Testis (tissue), 3 donors: Measurements from ENCODE around the gene IL36G. TPM values are rescaled to one million over a fixed set of nuclear protein-coding genes. Genes with fewer than 3 reads are reported as not detected.

Experiments used
- DNase-seq: peaks from one replicate; pipeline ENCODE4 v3.0.0-alpha.2; 2019
- H3K27ac ChIP-seq, 2 donors: fragments of 200-600 bp; sonication (generic); one replicate each; pipeline ENCODE4 v1.5.1; 2019
- H3K27me3 ChIP-seq: fragments of 200-600 bp; sonication (generic); one replicate; pipeline ENCODE4 v1.5.1; 2019
- H3K36me3 ChIP-seq: fragments of 200-600 bp; sonication (generic); one replicate; pipeline ENCODE4 v1.5.1; 2017; ENCODE audit warnings: low read depth; ENCODE audit errors: missing control alignments
- H3K4me1 ChIP-seq: fragments of 200-600 bp; sonication (generic); one replicate; pipeline ENCODE4 v1.5.1; 2019
- H3K4me3 ChIP-seq, 2 donors: fragments of 200-600 bp; sonication (generic); one replicate each; pipeline ENCODE4 v1.5.1; 2017 to 2019
- H3K9me3 ChIP-seq: fragments of 200-600 bp; sonication (generic); one replicate; pipeline ENCODE4 v1.5.1; 2017
- CTCF ChIP-seq, 3 experiments: fragments of 450-650 bp in 2 of 3; fragments of 200-600 bp in 1 of 3; sonication (generic) in 1 of 3; IDR thresholded peaks; one replicate each; pipeline ENCODE4 v1.5.1; 2016 to 2019; ENCODE audit warnings: antibody characterized with exemption in 3 of 3, mild to moderate bottlenecking in 2 of 3, moderate library complexity in 1 of 3
- POLR2A ChIP-seq: fragments of 450-650 bp; IDR thresholded peaks from one replicate; pipeline ENCODE4 v1.6.1; 2017; ENCODE audit warnings: antibody characterized with exemption, mild to moderate bottlenecking, moderate library complexity
- WGBS, 2 donors: methylation state at CpG; one replicate each; pipeline ENCODE4 v1.1.5; 2018; 5-methylcytosine and 5-hydroxymethylcytosine counted together
- intact Hi-C: fragments of 100-400 bp; cut with DNase I; formaldehyde crosslinking; loops from one replicate; pipeline ENCODE4 v1.15.1; 2023; ENCODE audit warnings: low total_unique reads
- polyA plus RNA-seq: library from polyadenylated mRNA; stranded (reverse); fragments of 350-450 nt; fragmentation: Illumina TruSeq; extraction: RNeasy Lipid Tissue Mini Kit (QIAGEN cat#74804); gene quantifications from one replicate; pipeline ENCODE4 v1.2.3, GENCODE V29; 2014; ENCODE audit warnings: low read depth, low replicate concordance; ENCODE audit not compliant: insufficient read depth
- total RNA-seq, 2 donors: library from RNA; depleted of rRNA; stranded (reverse); fragments of >200 nt; gene quantifications; one replicate each; pipeline ENCODE4 v1.2.3, GENCODE V29; 2016

Gene IL36G
- total and polyA plus RNA-seq, 3 donors from 2014 or later = 0.68 TPM; not detected in 2

- Histone ChIP-seq H3K4me1 (no peaks in the 10 kb centered on the region), H3K9me3 (no peaks in the 10 kb centered on the region), H3K4me3 (no peak overlapping the region), H3K36me3 (no peaks in the 10 kb centered on the region), H3K27ac (no peak overlapping the region), H3K27me3 (no peaks in the 10 kb centered on the region)
- WGBS, 2 donors = 90 to 98% methylated on average over 2 of the region's 2 CpGs
- DNase-seq = no peak
- intact Hi-C loops = no loop called here
- TF ChIP-seq POLR2A (no peak), CTCF (IDR thresholded peaks at IDR 0.05) (no peak)
These were observed 16.8 kb downstream of the IL36G start for GRCh38 chr2:112994648-112995047.

GRCh38 chr2:112995346-112995920, 17.6 kb downstream of the IL36G start:
- no peak for DNase-seq
- Histone ChIP-seq H3K9me3 (no peaks in the 10 kb centered on the region), H3K36me3 (no peaks in the 10 kb centered on the region), H3K27ac (no peak overlapping the region), H3K4me3 (no peak overlapping the region), H3K27me3 (no peaks in the 10 kb centered on the region), H3K4me1 (no peaks in the 10 kb centered on the region)
- WGBS, 2 donors = 79 to 81% methylated on average over 14 of the region's 14 CpGs
- no peak for TF ChIP-seq CTCF (IDR thresholded peaks at IDR 0.05)
- intact Hi-C loops = no loop called here

GRCh38 chr2:112996635-112997034, 18.8 kb downstream of the IL36G start:
- intact Hi-C loops = no loop called here
- H3K27ac ChIP-seq = no peak overlapping the region

GRCh38 chr2:112997151-112997550, 19.3 kb downstream of the IL36G start:
- Histone ChIP-seq H3K4me3 (no peak overlapping the region), H3K36me3 (no peaks in the 10 kb centered on the region), H3K27me3 (no peaks in the 10 kb centered on the region), H3K4me1 (no peaks in the 10 kb centered on the region), H3K9me3 (no peaks in the 10 kb centered on the region), H3K27ac (no peak overlapping the region)
- DNase-seq = no peak
- intact Hi-C loops = no loop called here
- 88 to 95% methylated on average over 1 of the region's 1 CpG for WGBS, 2 donors
- TF ChIP-seq CTCF (IDR thresholded peaks at IDR 0.05) (no peak), POLR2A (no peak)

More at GRCh38 chr2:112996635-112997034, 18.8 kb downstream of the IL36G start:
- Histone ChIP-seq H3K4me3 (no peak overlapping the region), H3K4me1 (no peaks in the 10 kb centered on the region), H3K27me3 (no peaks in the 10 kb centered on the region), H3K9me3 (no peaks in the 10 kb centered on the region), H3K36me3 (no peaks in the 10 kb centered on the region)
- WGBS, 2 donors = 82 to 86% methylated on average over 6 of the region's 6 CpGs
- TF ChIP-seq CTCF (IDR thresholded peaks at IDR 0.05) (no peak), POLR2A (no peak)
- DNase-seq = no peak

- Histone ChIP-seq H3K27me3 (no peaks in the 10 kb centered on the region), H3K27ac (no peak overlapping the region), H3K36me3 (no peaks in the 10 kb centered on the region), H3K9me3 (no peaks in the 10 kb centered on the region), H3K4me3 (no peak overlapping the region), H3K4me1 (no peaks in the 10 kb centered on the region)
- WGBS, 2 donors = 71 to 75% methylated on average over 1 of the region's 1 CpG
- intact Hi-C loops = no loop called here
- no peak for DNase-seq
- TF ChIP-seq POLR2A = no peak
- TF ChIP-seq CTCF (IDR thresholded peaks at IDR 0.05) = no peak
These were observed 22.6 kb downstream of the IL36G start for GRCh38 chr2:113000436-113000835.
